SK-N-SH treated with all-trans-retinoic acid at 6 μM for 48 hours (cell line): ENCODE results near the gene RFC5.

Experiments
- BACH2 ChIP-seq: fragments of 250-450 bp; sonication (Bioruptor Pico); IDR thresholded peaks from 2 replicates; pipeline ENCODE4 v1.9.0; 2021; ENCODE audit warnings: mild to moderate bottlenecking, borderline replicate concordance
- CREB5 ChIP-seq: fragments of 250-450 bp; sonication (Bioruptor Pico); IDR thresholded peaks from 2 replicates; pipeline ENCODE4 v1.5.1; 2020; ENCODE audit warnings: low read depth, mild to moderate bottlenecking, moderate library complexity
- TCF4 ChIP-seq: fragments of 250-450 bp; sonication (Bioruptor Pico); IDR thresholded peaks from 2 replicates; pipeline ENCODE4 v1.8.0; 2021; ENCODE audit warnings: mild to moderate bottlenecking, moderate library complexity, borderline replicate concordance
- TSHZ2 ChIP-seq: fragments of 250-450 bp; sonication (Bioruptor Pico); IDR thresholded peaks from 2 replicates; pipeline ENCODE4 v1.5.0; 2020; ENCODE audit warnings: mild to moderate bottlenecking, moderate library complexity

GRCh38 chr12:118025168-118025567 lies 8.7 kb downstream of the RFC5 start:
- no peak for TF ChIP-seq CREB5 (CRISPR knock-in tag)
- no peak for TF ChIP-seq TCF4 (CRISPR knock-in tag)
- no peak for TF ChIP-seq BACH2 (CRISPR knock-in tag)
- TF ChIP-seq TSHZ2 = no peak
